Erythroblast (primary cell): ENCODE data around the gene TSPAN9.

Source experiments
- GATA1 ChIP-seq: IDR thresholded peaks from 2 replicates; pipeline ENCODE4 v1.6.1; 2011; ENCODE audit warnings: low read depth, mild to moderate bottlenecking, control low read depth, low read length, moderate library complexity
- POLR2A ChIP-seq: IDR thresholded peaks from 2 replicates; pipeline ENCODE4 v1.6.1; 2011; ENCODE audit warnings: mild to moderate bottlenecking, low read length

DNA sequence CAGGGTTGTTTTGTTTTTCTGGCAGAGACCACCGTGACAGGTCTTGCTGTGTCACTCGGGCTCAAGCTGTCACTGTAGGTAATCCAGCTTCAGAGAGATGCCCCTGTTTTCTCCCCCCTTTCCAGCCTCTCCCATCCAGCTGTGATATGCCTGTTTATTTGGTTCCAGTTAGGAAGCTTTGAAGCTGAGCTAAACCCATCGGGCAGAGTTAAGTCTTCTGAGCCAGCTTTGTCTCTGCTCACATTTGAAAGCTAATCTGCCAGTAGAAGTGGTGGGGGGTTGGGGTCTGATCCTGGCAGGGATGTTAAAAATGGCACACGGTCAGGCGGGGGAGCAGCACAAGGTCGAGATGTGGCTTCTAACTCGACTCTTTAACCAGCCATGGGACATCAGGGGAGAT, 130.0 kb downstream of the TSPAN9 start:
- no peak for TF ChIP-seq POLR2A
- TF ChIP-seq GATA1 = no peak
